ENCODE measurements around the gene SND1. TPM values are rescaled to one million over a fixed set of nuclear protein-coding genes. Genes with fewer than 3 reads are reported as not detected.

Gene SND1
- total RNA-seq, 6 experiments from 2014 or later, result 77.5 to 150 (median 126) TPM

DNA sequence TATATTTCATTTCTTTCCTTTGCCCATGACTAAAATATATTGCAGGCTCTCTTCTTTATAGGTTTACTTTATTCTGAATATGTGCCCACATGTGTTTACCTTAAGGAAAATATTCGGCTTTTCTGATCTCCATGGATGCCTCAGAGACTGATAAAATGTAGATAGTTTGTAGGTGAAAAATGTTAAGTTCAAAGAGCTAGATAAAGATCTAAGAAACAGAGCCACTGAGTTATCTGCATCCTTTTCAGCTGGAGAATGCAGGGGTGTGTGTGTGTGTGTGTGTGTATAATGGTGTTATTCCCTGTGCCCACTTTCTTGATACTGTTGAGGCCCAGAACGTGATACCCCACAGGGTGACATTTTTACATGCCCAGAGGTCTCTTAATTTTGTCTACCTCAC, 228.5 kb downstream of the SND1 start:
- no peaks in the 10 kb centered on the region for H3K9me3 ChIP-seq

DNA sequence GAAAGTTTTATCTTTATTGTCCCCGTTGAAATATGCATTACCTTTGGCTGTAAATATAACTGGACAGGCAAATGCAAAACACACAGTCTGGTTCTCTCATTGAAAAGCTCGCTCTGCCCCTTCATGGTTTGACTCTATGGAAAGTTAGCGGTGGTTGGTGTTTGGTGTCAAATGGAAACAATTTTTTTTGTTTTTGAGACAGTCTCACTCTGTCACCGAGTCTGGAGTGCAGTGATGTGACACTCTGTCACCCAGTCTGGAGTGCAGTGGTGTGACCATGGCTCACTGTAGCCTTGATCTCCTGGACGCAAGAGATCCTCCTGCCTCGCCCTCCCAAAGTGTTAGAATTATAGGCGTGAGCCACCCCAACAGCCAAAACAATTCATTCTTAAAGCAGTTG, 229.6 kb downstream of the SND1 start:
- no peak overlapping the region for H3K4me3 ChIP-seq
- WGBS (ENCODE audit: insufficient coverage, low coverage, low lambda C conversion rate, missing lambda C conversion rate), result 90% methylated on average over 5 of the region's 7 CpGs
- H3K9me3 ChIP-seq, result no peaks in the 10 kb centered on the region
- H3K27me3 ChIP-seq, result no peaks in the 10 kb centered on the region
- H3K36me3 ChIP-seq, result no peaks in the 10 kb centered on the region
- TF ChIP-seq POLR2A (IDR thresholded peaks at IDR 0.05), result no peak
- TF ChIP-seq, protein P1, sequence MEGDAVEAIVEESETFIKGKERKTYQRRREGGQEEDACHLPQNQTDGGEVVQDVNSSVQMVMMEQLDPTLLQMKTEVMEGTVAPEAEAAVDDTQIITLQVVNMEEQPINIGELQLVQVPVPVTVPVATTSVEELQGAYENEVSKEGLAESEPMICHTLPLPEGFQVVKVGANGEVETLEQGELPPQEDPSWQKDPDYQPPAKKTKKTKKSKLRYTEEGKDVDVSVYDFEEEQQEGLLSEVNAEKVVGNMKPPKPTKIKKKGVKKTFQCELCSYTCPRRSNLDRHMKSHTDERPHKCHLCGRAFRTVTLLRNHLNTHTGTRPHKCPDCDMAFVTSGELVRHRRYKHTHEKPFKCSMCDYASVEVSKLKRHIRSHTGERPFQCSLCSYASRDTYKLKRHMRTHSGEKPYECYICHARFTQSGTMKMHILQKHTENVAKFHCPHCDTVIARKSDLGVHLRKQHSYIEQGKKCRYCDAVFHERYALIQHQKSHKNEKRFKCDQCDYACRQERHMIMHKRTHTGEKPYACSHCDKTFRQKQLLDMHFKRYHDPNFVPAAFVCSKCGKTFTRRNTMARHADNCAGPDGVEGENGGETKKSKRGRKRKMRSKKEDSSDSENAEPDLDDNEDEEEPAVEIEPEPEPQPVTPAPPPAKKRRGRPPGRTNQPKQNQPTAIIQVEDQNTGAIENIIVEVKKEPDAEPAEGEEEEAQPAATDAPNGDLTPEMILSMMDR (IDR thresholded peaks at IDR 0.05), result no peak
- DNase-seq, result no peak
- ATAC-seq, result no peak
- no peak overlapping the region for H3K27ac ChIP-seq
- intact Hi-C loops (cut with DNase I), result no loop called here
- H3K4me1 ChIP-seq, result peaks cover 0 to 6% (median 2%) of the 10 kb centered on the region in 4 donors

More for the DNA sequence above, 228.5 kb downstream of the SND1 start:
- H3K27me3 ChIP-seq, result no peaks in the 10 kb centered on the region
- intact Hi-C loops (cut with DNase I), result no loop called here
- H3K4me1 ChIP-seq, result peaks cover 0 to 6% (median 2%) of the 10 kb centered on the region in 4 donors
- ATAC-seq (no peak), DNase-seq (no peak)
- H3K4me3 ChIP-seq, result no peak overlapping the region
- 88% methylated on average over 2 of the region's 2 CpGs for WGBS (ENCODE audit: insufficient coverage, low coverage, low lambda C conversion rate, missing lambda C conversion rate)
- no peak for TF ChIP-seq POLR2A (IDR thresholded peaks at IDR 0.05)
- TF ChIP-seq, protein P1 (IDR thresholded peaks at IDR 0.05), result no peak
- no peak overlapping the region for H3K27ac ChIP-seq
- H3K36me3 ChIP-seq, result no peaks in the 10 kb centered on the region

DNA sequence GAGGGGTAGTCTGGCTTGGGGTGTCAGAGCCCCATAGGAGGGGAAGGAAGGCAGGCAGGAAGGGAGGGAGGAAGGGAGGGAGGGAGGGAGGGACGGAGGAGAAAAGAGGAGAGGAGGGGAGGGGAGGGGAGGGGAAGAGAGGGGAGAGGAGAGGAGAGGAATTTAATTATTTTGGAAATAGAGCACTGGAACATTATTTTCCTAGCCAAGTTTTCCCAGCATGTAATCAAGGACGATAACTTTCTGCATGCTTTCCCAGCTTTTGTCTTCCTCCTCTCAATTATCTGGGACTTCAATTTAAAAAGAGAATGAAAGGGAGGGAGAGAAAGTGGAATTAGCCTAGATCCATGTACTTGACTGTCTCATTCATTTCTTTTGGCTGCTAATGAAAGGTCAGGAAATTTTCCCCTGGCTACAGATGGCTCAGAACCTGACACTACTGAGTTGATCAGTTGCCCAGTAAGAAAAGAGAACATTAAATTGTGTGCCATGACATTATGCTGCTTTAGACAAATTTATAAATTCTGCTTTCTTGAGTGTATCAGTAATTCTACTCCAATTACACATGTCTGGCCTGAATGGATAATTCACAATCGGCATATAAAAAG, 230.4 kb downstream of the SND1 start:
- no peak for TF ChIP-seq POLR2A (IDR thresholded peaks at IDR 0.05)
- TF ChIP-seq, protein P1 (IDR thresholded peaks at IDR 0.05), result no peak
- Histone ChIP-seq H3K27me3 (no peaks in the 10 kb centered on the region), H3K4me3 (no peak overlapping the region), H3K9me3 (no peaks in the 10 kb centered on the region), H3K27ac (no peak overlapping the region), H3K36me3 (no peaks in the 10 kb centered on the region), H3K4me1 (peaks cover 0 to 6% (median 2%) of the 10 kb centered on the region in 4 donors)
- WGBS (ENCODE audit: insufficient coverage, low coverage, low lambda C conversion rate, missing lambda C conversion rate), result 71% methylated on average over 3 of the region's 3 CpGs
- no peak for ATAC-seq
- intact Hi-C loops (cut with DNase I), result no loop called here
- DNase-seq, result no peak

DNA sequence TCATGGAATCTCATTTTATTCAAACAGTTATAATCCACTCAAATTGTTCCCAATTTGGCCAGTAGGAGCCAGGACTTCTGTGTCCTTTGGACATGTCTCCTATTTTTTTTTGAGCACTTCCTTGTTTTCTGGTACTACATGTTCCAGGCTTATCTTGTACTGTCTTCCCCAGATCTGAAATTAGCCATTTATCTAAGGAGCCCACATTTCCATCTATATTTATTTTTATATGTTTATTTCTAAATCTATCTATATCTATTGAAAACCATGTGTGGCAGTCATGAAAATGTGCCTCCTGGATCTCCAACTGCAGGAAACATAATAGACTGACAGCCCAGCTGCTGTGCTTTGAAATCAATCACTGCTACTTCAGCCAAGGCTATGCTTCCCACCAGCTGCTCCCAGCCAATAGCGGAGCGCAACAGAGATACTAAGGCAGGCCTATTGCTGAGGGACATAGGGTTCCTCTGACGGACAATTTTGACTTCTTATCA, 232.1 kb downstream of the SND1 start:
- no peak for TF ChIP-seq POLR2A (IDR thresholded peaks at IDR 0.05)
- TF ChIP-seq, protein P1 (IDR thresholded peaks at IDR 0.05), result peak in 2 of 4 donors; percentile 20 to 24
- WGBS (ENCODE audit: insufficient coverage, low coverage, low lambda C conversion rate, missing lambda C conversion rate), result 74% methylated on average over 3 of the region's 3 CpGs
- Histone ChIP-seq H3K36me3 (peaks cover 0 to 13% (median 5%) of the 10 kb centered on the region in 4 donors), H3K4me1 (peaks cover 0 to 6% (median 2%) of the 10 kb centered on the region in 4 donors), H3K27ac (no peak overlapping the region), H3K4me3 (no peak overlapping the region), H3K9me3 (no peaks in the 10 kb centered on the region), H3K27me3 (no peaks in the 10 kb centered on the region)
- DNase-seq, result no peak
- intact Hi-C loops (cut with DNase I), result no loop called here
- ATAC-seq, result peak; percentile 43 to 82 (median 54)

Data from right lobe of liver (tissue), 6 donors.